Measurements from ENCODE around the gene NACC2.

GRCh38 chr9:135997090-135998015 lies 97.7 kb downstream of the NACC2 start:
- no peak for TF ChIP-seq POLR2A (IDR thresholded peaks at IDR 0.05)
- no peak for TF ChIP-seq CTCF (IDR thresholded peaks at IDR 0.05)
